ENCODE measurements around the gene TMEM178A.

DNA sequence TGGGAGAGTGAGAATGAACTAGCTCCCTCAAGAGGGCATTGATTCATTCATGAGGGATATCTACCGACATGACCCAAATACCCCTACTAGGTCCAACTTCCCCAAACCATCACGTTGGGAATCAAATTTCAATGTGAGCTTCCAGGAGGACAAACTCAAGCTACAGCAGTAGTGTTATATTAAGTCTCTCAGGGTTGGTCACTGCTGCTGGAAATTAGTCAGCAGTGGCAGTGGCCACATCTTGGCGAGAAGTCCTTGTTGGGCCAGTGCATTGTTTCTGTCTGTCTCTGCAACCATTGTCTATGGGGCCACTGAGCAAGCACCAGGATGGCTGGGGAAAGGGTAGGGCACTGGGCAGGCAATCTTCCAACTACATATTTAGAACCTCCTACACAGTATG, 65.8 kb downstream of the TMEM178A start:
- TF ChIP-seq, protein P1, sequence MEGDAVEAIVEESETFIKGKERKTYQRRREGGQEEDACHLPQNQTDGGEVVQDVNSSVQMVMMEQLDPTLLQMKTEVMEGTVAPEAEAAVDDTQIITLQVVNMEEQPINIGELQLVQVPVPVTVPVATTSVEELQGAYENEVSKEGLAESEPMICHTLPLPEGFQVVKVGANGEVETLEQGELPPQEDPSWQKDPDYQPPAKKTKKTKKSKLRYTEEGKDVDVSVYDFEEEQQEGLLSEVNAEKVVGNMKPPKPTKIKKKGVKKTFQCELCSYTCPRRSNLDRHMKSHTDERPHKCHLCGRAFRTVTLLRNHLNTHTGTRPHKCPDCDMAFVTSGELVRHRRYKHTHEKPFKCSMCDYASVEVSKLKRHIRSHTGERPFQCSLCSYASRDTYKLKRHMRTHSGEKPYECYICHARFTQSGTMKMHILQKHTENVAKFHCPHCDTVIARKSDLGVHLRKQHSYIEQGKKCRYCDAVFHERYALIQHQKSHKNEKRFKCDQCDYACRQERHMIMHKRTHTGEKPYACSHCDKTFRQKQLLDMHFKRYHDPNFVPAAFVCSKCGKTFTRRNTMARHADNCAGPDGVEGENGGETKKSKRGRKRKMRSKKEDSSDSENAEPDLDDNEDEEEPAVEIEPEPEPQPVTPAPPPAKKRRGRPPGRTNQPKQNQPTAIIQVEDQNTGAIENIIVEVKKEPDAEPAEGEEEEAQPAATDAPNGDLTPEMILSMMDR (IDR thresholded peaks at IDR 0.05; ENCODE audit: control extremely low read depth in 1 of 3, insufficient read depth in 1 of 3, low read depth in 1 of 3, low read length in 3 of 3): no peak
- TF ChIP-seq CEBPB (IDR thresholded peaks at IDR 0.05; ENCODE audit: low read depth, low read length) (no peak), ZNF274 (IDR thresholded peaks at IDR 0.05; ENCODE audit: borderline replicate concordance, extremely low read depth, low read length) (no peak), EGR1 (IDR thresholded peaks at IDR 0.05; ENCODE audit: borderline replicate concordance, low read depth, low read length) (no peak), CHD2 (IDR thresholded peaks at IDR 0.05; ENCODE audit: low read length) (no peak), EZH2 (IDR thresholded peaks at IDR 0.05; ENCODE audit: low read depth, low read length, severe bottlenecking) (no peak), POLR2A (IDR thresholded peaks at IDR 0.05; ENCODE audit: control extremely low read depth in 1 of 2, low read depth in 2 of 2, low read length in 2 of 2) (no peak), POLR2AphosphoS5 (IDR thresholded peaks at IDR 0.05; ENCODE audit: low read depth, low read length) (no peak)

Measured in H1 (cell line).